AG04449 (cell line): ENCODE measurements around the gene ACOX1.

Experiments used
- CTCF ChIA-PET: fragments of 350-600 bp; formaldehyde crosslinking; extraction: SDS; loops from one replicate; lab custom pipeline; 2021; ENCODE audit warnings: antibody characterized with exemption; lab: Yijun Ruan, JAX
- POLR2A ChIA-PET: fragments of 400-600, 350-600 bp; formaldehyde crosslinking; extraction: SDS; loops from one replicate; lab custom pipeline; 2020; ENCODE audit warnings: antibody characterized with exemption, inconsistent platforms; lab: Yijun Ruan, JAX
- DNase-seq: peaks from one replicate; pipeline ENCODE4 v3.0.0-alpha.2; 2010; ENCODE audit warnings: low read depth, low spot score
- H3K4me3 ChIP-seq: 2 replicates; pipeline ENCODE4 v1.5.1; 2011; ENCODE audit warnings: low read depth, mild to moderate bottlenecking, control low read depth, low read length
- TF ChIP-seq, protein P1 (sequence below): IDR thresholded peaks from one replicate; pipeline ENCODE4 v1.5.1; 2011; ENCODE audit warnings: mild to moderate bottlenecking, moderate library complexity, low read length, control low read depth, inconsistent platforms; ENCODE audit not compliant: insufficient read depth; ENCODE audit errors: missing control alignments

The ACOX1 gene

DNA sequence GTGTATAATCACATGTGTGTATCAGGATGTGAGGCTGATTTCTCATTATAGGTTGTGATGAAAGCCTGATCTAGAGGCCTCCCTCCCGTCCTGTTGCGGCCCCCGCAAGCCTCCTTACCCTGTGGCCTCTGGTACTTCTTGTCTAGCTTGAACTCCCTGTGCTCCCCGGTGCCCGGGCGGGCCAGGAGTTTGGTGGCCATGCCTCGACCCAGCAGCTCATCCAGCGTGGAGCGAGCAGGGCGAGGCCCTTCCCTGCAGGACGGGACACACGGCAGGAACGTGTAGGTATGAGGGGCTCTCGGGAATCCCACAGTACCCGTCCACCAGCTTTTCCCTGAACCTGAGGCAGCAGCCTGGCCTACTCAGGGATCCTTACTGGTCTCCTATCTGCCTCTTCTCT, 53.1 kb downstream of the ACOX1 start:
- TF ChIP-seq, protein P1, sequence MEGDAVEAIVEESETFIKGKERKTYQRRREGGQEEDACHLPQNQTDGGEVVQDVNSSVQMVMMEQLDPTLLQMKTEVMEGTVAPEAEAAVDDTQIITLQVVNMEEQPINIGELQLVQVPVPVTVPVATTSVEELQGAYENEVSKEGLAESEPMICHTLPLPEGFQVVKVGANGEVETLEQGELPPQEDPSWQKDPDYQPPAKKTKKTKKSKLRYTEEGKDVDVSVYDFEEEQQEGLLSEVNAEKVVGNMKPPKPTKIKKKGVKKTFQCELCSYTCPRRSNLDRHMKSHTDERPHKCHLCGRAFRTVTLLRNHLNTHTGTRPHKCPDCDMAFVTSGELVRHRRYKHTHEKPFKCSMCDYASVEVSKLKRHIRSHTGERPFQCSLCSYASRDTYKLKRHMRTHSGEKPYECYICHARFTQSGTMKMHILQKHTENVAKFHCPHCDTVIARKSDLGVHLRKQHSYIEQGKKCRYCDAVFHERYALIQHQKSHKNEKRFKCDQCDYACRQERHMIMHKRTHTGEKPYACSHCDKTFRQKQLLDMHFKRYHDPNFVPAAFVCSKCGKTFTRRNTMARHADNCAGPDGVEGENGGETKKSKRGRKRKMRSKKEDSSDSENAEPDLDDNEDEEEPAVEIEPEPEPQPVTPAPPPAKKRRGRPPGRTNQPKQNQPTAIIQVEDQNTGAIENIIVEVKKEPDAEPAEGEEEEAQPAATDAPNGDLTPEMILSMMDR: no peak
- DNase-seq: no peak
- CTCF ChIA-PET: interaction anchor here (0.9 to 5.6 kb wide), 6 partner anchors 9 to 88 kb away, joined by 3 to 33 read pairs (median 4); partner anchors contain the start of gene MRPL38
- H3K4me3 ChIP-seq: no peak overlapping the region
- POLR2A ChIA-PET: interaction anchor here (1.0 kb wide), 1 partner anchor 10 kb away, joined by 3 read pairs; no protein-coding TSS in a partner anchor

DNA sequence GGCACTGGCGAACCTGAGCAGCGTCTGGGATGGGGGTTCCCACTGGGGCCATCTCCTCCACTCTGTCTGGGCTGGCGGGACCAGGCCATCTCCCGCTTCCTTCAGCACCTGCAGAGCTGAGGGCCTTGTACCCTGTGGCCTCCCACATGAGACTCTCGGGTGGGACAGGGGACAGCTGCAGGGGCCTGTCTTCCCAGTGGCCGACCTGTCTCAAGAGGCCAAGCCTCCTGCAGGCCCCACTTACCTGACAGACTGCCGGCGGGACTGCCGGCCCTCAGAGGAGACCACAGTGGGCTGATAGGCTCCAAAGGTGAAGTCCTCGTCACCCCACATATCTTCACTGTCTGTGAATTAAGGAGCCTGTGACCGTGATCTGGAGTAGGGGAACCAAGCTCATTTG, 53.9 kb downstream of the ACOX1 start:
- no peak overlapping the region for H3K4me3 ChIP-seq
- DNase-seq: no peak
- TF ChIP-seq, protein P1: no peak
- CTCF ChIA-PET: interaction anchor here (0.9 to 5.6 kb wide), 4 partner anchors 15 to 89 kb away, joined by 3 to 33 read pairs (median 12); partner anchors contain the start of gene MRPL38
- POLR2A ChIA-PET: interaction anchor here (1.0 kb wide), 1 partner anchor 9 kb away, joined by 3 read pairs; no protein-coding TSS in a partner anchor

DNA sequence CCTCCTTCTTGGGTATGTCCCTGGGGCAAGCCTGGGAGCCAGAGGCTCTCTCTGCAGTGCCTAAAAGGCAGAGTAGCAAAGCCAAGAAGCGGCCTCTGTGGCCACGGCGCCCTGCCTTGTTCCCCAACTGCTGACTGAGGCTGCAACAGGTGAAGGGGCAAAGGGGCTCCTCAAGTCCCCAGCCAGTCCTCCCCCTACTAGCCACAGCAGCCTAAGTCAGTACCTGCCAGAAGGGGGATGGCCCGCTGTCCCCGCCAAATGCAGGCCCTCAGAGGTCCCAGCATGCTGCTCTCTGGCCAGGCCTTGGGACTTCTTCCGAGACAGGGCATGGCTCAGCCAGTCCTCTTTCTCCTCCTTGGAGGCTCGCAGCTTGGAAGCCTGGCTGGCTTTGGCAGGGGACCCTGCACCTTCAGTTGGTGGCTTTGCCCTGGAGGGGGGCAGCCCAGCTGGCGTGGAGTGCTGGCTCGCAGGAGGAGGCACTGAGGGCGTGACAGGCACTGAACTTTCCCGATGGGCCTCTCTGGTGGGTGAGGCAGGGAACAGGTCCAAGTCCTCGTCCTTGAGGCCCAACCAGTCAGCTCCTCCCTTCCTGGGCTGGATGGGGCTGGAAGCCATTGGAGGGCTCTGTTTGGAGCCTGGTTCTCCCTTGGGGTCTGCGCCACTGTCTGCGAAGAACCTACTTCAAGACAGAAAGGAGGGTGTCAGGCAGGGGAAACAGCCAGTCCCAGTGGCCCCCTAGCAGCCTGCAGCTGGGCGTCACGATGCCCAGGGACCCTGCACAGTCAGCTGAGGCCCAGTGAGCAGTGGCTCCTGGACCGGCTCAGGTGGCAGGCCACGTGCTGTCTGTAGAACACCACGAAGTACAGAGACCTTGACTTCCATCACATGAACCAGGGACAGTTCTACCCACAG, 55.7 kb downstream of the ACOX1 start:
- H3K4me3 ChIP-seq: no peak overlapping the region
- TF ChIP-seq, protein P1: no peak
- POLR2A ChIA-PET: no interaction called here
- no peak for DNase-seq
- CTCF ChIA-PET: no interaction called here

DNA sequence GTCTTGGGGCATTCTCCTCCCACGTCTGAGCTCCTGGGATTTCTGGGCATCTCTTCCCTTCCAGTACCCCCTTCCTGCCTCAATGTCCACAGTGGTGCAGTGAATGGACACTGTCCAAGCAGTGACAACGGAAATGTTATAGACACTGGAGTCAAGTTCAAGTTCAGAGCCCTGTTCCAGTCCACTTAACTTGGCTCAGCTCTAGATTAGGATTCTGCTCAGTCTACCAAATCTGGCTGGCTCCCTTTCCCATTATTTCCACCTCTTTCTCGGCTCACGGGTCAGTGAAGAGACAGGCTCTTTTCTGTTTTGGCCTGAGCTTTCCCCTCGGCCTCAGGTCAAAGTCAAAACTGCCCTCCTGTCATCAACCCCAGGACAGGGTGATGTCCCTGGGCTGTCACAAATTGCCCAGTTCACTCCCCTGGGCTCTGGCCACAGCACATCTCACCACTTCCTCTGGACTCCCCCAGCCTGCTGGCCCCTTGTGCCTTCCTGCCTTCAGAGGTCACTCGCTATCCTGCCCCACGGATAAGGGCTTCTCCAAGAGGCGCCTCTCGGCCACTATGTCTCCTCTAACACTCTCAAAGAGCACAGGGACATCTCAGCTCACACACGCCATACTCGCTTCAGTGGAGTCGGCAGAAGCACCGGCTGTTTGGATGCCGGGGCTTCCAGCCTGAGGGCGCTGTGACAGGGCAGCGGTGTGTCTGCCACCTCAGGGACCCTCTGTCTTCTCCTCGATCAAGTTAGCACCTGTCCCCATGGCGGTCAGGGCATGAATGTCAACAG, 56.6 kb downstream of the ACOX1 start:
- TF ChIP-seq, protein P1: no peak
- H3K4me3 ChIP-seq: no peak overlapping the region
- ChIA-PET POLR2A (no interaction called here), CTCF (interaction anchor here (0.9 to 1.0 kb wide), 2 partner anchors 14 to 80 kb away, joined by 3 read pairs; no protein-coding TSS in a partner anchor)
- no peak for DNase-seq

DNA sequence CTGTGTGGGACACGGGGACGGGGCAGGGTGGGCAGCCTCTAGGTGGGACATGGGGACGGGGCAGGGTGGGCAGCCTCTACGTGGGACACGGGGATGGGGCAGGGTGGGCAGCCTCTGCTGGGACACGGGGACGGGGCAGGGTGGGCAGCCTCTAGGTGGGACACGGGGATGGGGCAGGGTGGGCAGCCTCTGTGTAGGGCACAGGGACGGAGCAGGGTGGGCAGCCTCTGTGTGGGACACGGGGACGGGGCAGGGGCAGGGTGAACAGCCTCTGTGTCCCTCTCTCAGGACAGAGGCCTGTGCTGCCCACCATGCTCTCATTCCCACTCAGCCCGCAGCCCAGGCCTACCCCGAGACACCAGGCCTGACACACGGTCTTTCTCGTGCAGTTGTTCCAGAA, 57.4 kb downstream of the ACOX1 start:
- H3K4me3 ChIP-seq: no peak overlapping the region
- POLR2A ChIA-PET: no interaction called here
- CTCF ChIA-PET: interaction anchor here (0.9 to 1.0 kb wide), 2 partner anchors 13 to 81 kb away, joined by 3 read pairs; no protein-coding TSS in a partner anchor
- TF ChIP-seq, protein P1: no peak
- DNase-seq: no peak
